Endometrial microvascular endothelial cells (primary cell): ENCODE measurements around the gene CMA1. TPM values are rescaled to one million over a fixed set of nuclear protein-coding genes. Genes with fewer than 3 reads are reported as not detected.
"Not testable (repeated sequence)": the region's sequence is repeated elsewhere in the genome, so short reads cannot be mapped to it uniquely, and the experiment has no call there.

Experiments
- in situ Hi-C: cut with HindIII; loops from 2 replicates; pipeline ENCODE4 v1.10.0; 2017; ENCODE audit warnings: low sequenced_read_pairs, low pct_unique_long_range_greater_than_20kb; ENCODE audit errors: inconsistent ontology term
- total RNA-seq: library from RNA; depleted of rRNA; stranded (reverse); fragments of >200 nt; gene quantifications from one replicate; pipeline ENCODE4 v1.2.3, GENCODE V29; 2015; ENCODE audit errors: inconsistent ontology term

Gene CMA1, protein sequence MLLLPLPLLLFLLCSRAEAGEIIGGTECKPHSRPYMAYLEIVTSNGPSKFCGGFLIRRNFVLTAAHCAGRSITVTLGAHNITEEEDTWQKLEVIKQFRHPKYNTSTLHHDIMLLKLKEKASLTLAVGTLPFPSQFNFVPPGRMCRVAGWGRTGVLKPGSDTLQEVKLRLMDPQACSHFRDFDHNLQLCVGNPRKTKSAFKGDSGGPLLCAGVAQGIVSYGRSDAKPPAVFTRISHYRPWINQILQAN
- total RNA-seq: not detected

GRCh38 chr14:24508155-24508840 is at the start of gene CMA1:
Gene CMA1, minus strand, starts transcription at chr14:24508265. Its CDS starts 30 bp downstream, at chr14:24508235.
- in situ Hi-C loops: no loop called here

- in situ Hi-C loops: no loop called here
Measured at GRCh38 chr14:24556756-24557155, 48.7 kb upstream of the CMA1 start.

DNA sequence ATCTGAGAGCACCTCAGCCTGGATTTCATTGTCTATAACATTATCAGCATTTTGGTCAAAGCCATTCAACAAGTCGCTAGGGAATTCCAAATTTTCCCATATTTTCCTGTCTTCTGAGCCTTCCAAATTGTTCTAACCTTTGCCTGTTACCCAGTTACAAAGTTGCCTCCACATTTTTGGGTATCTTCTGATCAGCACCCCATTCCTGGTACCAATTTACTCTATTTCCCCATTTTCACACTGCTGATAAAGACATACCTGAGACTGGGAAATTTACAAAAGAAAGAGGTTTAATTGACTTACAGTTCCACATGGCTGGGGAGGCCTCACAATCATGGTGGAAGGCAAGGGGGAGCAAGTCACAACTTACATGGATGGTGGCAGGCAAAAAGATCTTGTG is 41.0 kb upstream of the CMA1 start:
- in situ Hi-C loops: not testable (repeated sequence)

DNA sequence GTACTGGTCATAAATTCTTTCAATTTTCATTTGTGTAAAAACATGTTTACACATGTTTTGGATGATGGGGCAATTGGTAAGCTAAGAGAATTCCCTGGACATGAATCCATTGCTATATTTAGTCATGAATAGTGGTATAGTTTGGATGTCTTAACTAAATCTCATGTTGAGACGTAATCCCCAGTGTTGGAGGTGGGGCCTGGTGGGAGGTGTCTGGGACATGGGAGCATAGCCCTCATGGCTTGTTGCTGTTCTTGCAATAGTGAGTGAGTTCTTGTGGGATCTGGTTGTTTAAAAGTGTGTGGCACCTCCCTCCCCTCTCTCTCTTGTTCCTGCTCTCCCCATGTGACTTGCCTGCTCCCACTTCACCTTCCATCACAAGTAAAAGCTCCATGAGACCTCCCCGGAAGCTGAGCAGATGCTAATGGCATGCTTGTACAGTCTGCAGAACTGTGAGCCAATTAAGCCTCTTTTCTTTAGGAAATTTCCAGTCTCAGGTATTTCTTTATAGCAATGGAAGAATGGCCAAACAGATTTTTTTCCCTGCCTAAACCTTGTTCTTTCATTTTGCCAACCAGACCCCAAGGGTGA is 34.4 kb upstream of the CMA1 start:
- in situ Hi-C loops: no loop called here

DNA sequence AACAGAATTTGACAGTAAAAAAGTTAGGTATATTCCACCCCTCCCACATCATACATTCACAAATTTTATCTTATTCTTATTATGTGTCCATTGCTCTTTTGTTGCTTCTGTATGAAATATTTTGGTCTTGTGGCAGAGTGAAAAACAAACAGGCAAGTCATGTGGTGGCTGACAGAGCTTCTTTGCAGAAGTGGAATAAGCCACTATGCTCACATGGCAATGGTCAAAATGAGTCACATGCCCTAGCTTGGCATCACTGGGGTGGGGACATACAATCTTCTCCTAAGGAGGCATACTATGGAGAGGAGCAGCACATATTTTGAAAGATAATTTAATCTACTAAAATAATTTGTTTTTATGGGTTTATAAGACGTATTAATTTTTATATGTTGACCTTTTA is 27.7 kb upstream of the CMA1 start:
- in situ Hi-C loops: no loop called here

DNA sequence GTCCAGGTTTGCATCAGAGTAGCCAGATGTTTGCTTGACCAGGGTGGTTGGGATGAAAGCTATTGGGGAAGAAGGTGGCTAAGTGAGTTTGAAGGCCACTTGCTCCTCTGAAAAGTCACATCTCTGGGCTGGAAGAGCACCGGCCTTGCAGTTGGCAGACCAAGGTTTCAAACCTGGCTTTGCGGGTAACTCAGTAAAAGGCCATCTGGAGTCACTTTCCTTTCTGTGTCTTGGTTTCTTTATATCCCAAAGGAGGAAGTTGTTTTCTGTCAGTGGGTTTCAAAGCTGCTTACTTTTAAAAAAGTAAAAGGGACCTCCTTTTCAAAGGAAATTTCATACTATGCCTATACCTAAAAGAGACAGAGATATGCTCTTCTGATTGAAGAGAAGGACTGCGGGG is 26.2 kb upstream of the CMA1 start:
- in situ Hi-C loops: no loop called here

DNA sequence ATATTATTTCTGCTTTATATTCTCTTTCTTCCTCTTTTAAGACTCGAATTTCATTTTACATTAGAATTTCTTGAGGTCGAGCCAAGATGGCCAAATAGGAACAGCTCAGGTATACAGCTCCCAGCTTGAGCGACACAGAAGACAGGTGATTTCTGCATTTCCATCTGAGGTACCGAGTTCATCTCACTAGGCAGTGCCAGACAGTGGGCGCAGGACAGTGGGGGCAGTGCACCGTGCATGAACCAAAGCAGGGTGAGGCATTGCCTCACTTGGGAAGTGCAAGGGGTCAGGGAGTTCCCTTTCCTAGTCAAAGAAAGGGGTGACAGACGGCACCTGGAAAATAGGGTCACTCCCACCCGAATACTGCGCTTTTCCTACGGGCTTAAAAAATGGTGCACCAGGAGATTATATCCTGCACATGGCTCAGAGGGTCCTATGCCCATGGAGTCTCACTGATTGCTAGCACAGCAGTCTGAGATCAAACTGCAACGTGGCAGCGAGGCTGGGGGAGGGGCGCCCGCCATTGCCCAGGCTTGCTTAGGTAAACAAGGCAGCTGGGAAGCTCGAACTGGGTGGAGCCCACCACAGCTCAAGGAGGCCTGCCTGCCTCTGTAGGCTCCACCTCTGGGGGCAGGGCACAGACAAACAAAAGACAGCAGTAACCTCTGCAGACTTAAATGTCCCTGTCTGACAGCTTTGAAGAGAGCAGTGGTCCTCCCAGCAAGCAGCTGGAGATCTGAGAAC is 18.0 kb upstream of the CMA1 start:
- in situ Hi-C loops: not testable (repeated sequence)

- in situ Hi-C loops: no loop called here
Measured at GRCh38 chr14:24518851-24519250, 10.8 kb upstream of the CMA1 start.

DNA sequence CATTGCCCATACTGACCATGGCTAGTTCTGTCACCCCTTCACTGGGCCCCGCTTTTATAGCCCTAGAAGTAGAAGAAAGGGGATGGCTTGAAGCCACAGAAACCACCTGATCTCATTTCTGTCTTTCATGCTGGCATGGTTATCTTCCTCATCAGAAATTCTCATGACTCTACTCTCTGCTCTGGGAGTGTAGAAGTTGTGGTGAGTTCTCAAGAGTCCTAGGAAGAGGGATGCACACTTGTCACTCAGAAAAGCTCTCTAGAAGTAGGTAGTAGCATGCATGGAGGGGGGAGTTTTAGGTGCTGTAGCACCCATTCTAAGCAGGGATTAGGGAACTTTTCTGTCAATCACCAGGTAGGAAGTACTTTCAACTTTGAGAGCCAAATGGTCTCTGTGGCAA is 6.1 kb upstream of the CMA1 start:
- in situ Hi-C loops: no loop called here

GRCh38 chr14:24513009-24513408 is 4.9 kb upstream of the CMA1 start:
- in situ Hi-C loops: no loop called here

GRCh38 chr14:24506443-24506842 is 1.6 kb downstream of the CMA1 start:
- in situ Hi-C loops: no loop called here

DNA sequence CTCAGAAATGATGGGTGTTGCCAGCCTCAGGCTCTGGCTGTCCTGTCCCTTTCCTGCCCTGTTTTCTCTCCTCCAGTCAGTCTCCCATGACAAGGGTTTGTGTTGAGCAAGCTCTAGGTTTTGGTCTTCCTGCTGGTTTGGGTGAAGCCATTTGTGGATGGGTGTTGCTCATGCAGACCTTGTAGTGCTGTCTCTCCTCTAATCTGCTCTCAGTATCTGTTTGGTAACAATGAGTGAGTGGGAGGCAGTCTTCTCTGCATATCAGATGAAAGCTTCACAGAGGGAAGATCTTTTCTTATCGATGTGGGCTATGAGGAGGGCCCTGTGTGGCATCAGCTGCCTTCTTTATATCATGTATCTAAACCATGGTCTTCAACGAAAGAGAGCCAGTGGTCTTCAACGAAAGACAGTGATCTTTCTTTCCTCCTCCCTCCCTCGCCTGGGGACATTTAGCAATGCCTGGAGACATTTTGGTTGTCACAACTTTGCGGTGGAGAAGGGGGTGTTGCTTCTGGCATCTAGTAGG is 3.6 kb downstream of the CMA1 start:
- in situ Hi-C loops: no loop called here

- in situ Hi-C loops: not testable (repeated sequence)
Measured at GRCh38 chr14:24491586-24492408, 16.3 kb downstream of the CMA1 start.

- in situ Hi-C loops: no loop called here
Measured at GRCh38 chr14:24483604-24484252, 24.3 kb downstream of the CMA1 start.

DNA sequence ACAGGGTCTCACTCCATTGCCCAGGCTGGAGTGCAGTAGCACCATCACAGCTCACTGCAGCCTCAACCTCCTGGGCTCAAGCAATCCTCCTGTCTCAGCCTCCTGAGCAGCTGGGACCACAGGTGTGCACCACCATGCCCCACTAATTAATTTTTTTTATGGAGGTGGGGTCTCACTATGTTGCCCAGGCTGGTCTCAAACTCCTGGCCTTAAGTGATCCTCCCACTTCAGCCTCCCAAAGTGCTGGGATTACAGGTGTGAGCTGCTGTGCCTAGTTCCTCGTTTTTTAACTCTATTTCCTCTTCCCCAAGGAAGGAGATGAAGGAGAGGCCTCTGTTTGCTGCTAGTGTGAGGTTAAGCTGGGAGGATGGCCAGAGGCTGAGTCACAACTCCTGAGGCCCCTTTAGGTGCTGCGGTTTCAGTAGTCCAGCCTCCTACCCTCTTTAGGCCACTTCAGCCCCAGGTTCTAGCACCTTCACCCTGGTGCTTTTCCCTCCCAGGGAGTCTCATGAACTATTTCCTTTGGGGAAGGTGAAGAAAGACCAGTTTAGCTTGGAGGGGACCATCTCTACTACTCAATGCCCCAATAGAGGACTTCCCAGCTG is 25.3 kb downstream of the CMA1 start:
- in situ Hi-C loops: not testable (repeated sequence)

GRCh38 chr14:24481622-24482324 is 26.3 kb downstream of the CMA1 start:
- in situ Hi-C loops: no loop called here

DNA sequence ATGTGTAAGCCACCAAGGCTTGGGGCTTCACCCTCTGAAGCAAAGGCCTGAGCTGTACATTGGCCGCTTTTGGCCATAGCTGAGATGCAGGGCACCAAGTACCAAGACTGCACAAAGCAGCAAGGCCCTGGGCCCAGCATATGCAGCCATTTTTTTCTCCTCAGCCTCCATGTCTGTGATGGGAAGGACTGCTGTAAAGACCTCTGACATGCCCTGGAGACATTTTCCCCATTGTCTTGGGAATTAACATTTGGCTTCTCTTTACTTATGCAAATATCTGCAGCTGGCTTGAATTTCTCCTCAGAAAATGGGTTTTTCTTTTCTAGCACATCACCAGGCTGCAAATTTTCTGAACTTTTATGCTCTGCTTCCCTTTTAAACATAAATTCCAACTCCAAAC is 28.1 kb downstream of the CMA1 start:
- in situ Hi-C loops: not testable (repeated sequence)
